ENCODE data around the gene MCUR1.
"Not testable (repeated sequence)": the region's sequence is repeated elsewhere in the genome, so short reads cannot be mapped to it uniquely, and the experiment has no call there.

The MCUR1 gene

GRCh38 chr6:13814176-13814937, at the start of gene MCUR1:
Gene MCUR1, minus strand, starts transcription at chr6:13814557. Its CDS starts 128 bp downstream, at chr6:13814429.
- peak; percentile 67 to 75 for DNase-seq (ENCODE audit: low read depth in 2 of 2)

- no peak for DNase-seq (ENCODE audit: low read depth in 2 of 2)
Observed at GRCh38 chr6:13863699-13864155, 49.4 kb upstream of the MCUR1 start.

- DNase-seq (ENCODE audit: low read depth in 2 of 2): not testable (repeated sequence)
Observed at GRCh38 chr6:13860556-13861185, 46.3 kb upstream of the MCUR1 start.

- DNase-seq (ENCODE audit: low read depth in 2 of 2): no peak
Observed at GRCh38 chr6:13859871-13860555, 45.7 kb upstream of the MCUR1 start.

GRCh38 chr6:13854716-13855250, 40.4 kb upstream of the MCUR1 start:
- DNase-seq (ENCODE audit: low read depth in 2 of 2): no peak

GRCh38 chr6:13853871-13854270, 39.5 kb upstream of the MCUR1 start:
- no peak for DNase-seq (ENCODE audit: low read depth in 2 of 2)

GRCh38 chr6:13851803-13852202, 37.4 kb upstream of the MCUR1 start:
- DNase-seq (ENCODE audit: low read depth in 2 of 2): no peak

- no peak for DNase-seq (ENCODE audit: low read depth in 2 of 2)
Observed at GRCh38 chr6:13851330-13851729, 37.0 kb upstream of the MCUR1 start.

GRCh38 chr6:13850690-13851089, 36.3 kb upstream of the MCUR1 start:
- DNase-seq (ENCODE audit: low read depth in 2 of 2): not testable (repeated sequence)

GRCh38 chr6:13848522-13849150, 34.3 kb upstream of the MCUR1 start:
- no peak for DNase-seq (ENCODE audit: low read depth in 2 of 2)

GRCh38 chr6:13847326-13848050, 33.1 kb upstream of the MCUR1 start:
- DNase-seq (ENCODE audit: low read depth in 2 of 2): no peak

GRCh38 chr6:13846841-13847240, 32.5 kb upstream of the MCUR1 start:
- no peak for DNase-seq (ENCODE audit: low read depth in 2 of 2)

GRCh38 chr6:13841936-13842335, 27.6 kb upstream of the MCUR1 start:
- DNase-seq (ENCODE audit: low read depth in 2 of 2): no peak

GRCh38 chr6:13838616-13839015, 24.3 kb upstream of the MCUR1 start:
- DNase-seq (ENCODE audit: low read depth in 2 of 2): no peak

- no peak for DNase-seq (ENCODE audit: low read depth in 2 of 2)
Observed at GRCh38 chr6:13836170-13836569, 21.8 kb upstream of the MCUR1 start.

- DNase-seq (ENCODE audit: low read depth in 2 of 2): no peak
Observed at GRCh38 chr6:13834790-13835189, 20.4 kb upstream of the MCUR1 start.

- not testable (repeated sequence) for DNase-seq (ENCODE audit: low read depth in 2 of 2)
Observed at GRCh38 chr6:13834018-13834417, 19.7 kb upstream of the MCUR1 start.

GRCh38 chr6:13832778-13833177, 18.4 kb upstream of the MCUR1 start:
- no peak for DNase-seq (ENCODE audit: low read depth in 2 of 2)

GRCh38 chr6:13831615-13832014, 17.3 kb upstream of the MCUR1 start:
- no peak for DNase-seq (ENCODE audit: low read depth in 2 of 2)

GRCh38 chr6:13830803-13831202, 16.4 kb upstream of the MCUR1 start:
- DNase-seq (ENCODE audit: low read depth in 2 of 2): no peak

- not testable (repeated sequence) for DNase-seq (ENCODE audit: low read depth in 2 of 2)
Observed at GRCh38 chr6:13829419-13829818, 15.1 kb upstream of the MCUR1 start.
